HepG2 (cell line): ENCODE results near the gene C2orf42. TPM values are rescaled to one million over a fixed set of nuclear protein-coding genes. Genes with fewer than 3 reads are reported as not detected.

Source experiments
- ARID2 ChIP-seq: sonication (generic); formaldehyde crosslinking; IDR thresholded peaks from 2 replicates; pipeline ENCODE4 v1.8.1; 2022; ENCODE audit warnings: mild to moderate bottlenecking, missing genetic modification reagents, borderline replicate concordance
- CAMTA2 ChIP-seq: sonication (generic); formaldehyde crosslinking; IDR thresholded peaks from 2 replicates; pipeline ENCODE4 v1.4.0; 2020; ENCODE audit warnings: mild to moderate bottlenecking, missing genetic modification reagents, borderline replicate concordance
- CBFB ChIP-seq: sonication (generic); formaldehyde crosslinking; IDR thresholded peaks from 2 replicates; pipeline ENCODE4 v1.4.0; 2020; ENCODE audit warnings: missing genetic modification reagents
- CENPBD1 ChIP-seq: sonication (generic); formaldehyde crosslinking; IDR thresholded peaks from 2 replicates; pipeline ENCODE4 v1.8.0; 2022; ENCODE audit warnings: missing genetic modification reagents, low read depth, mild to moderate bottlenecking, borderline replicate concordance
- FOXA3 ChIP-seq: IDR thresholded peaks from 2 replicates; pipeline ENCODE4 v1.6.1; 2016; ENCODE audit warnings: missing genetic modification reagents, missing compliant biosample characterization
- FOXO1 ChIP-seq: sonication (generic); formaldehyde crosslinking; IDR thresholded peaks from 2 replicates; pipeline ENCODE4 v1.4.0; 2020; ENCODE audit warnings: missing genetic modification reagents
- HES4 ChIP-seq: sonication (generic); formaldehyde crosslinking; IDR thresholded peaks from 2 replicates; pipeline ENCODE4 v1.9.0; 2021; ENCODE audit warnings: mild to moderate bottlenecking, missing genetic modification reagents, borderline replicate concordance
- JUNB ChIP-seq: sonication (generic); formaldehyde crosslinking; IDR thresholded peaks from 2 replicates; pipeline ENCODE4 v1.8.0; 2022; ENCODE audit warnings: missing genetic modification reagents, mild to moderate bottlenecking, borderline replicate concordance
- MBD4 ChIP-seq: IDR thresholded peaks from 2 replicates; pipeline ENCODE4 v1.6.1; 2012; ENCODE audit warnings: low read length, inconsistent platforms, borderline replicate concordance
- MIER3 ChIP-seq: IDR thresholded peaks from 2 replicates; pipeline ENCODE4 v1.6.1; 2016; ENCODE audit warnings: missing compliant biosample characterization, borderline replicate concordance
- MYNN ChIP-seq: sonication (generic); formaldehyde crosslinking; IDR thresholded peaks from 2 replicates; pipeline ENCODE4 v1.4.0; 2020; ENCODE audit warnings: mild to moderate bottlenecking, low read depth, missing genetic modification reagents
- NBN ChIP-seq: fragments of 450-650 bp; conservative IDR thresholded peaks from 2 replicates; pipeline ENCODE4 v1.6.1; 2017
- PBX2 ChIP-seq: IDR thresholded peaks from 2 replicates; pipeline ENCODE4 v1.6.1; 2016; ENCODE audit warnings: control low read depth
- RBFOX2 ChIP-seq: fragments of 200-400 bp; formaldehyde crosslinking; IDR thresholded peaks from 2 replicates; pipeline ENCODE4 v1.6.1; 2017; ENCODE audit warnings: low read depth, mild to moderate bottlenecking, low read length
- RFX1 ChIP-seq: fragments of 450-650 bp; IDR thresholded peaks from 2 replicates; pipeline ENCODE4 v1.6.1; 2017
- SALL2 ChIP-seq: sonication (generic); formaldehyde crosslinking; IDR thresholded peaks from 2 replicates; pipeline ENCODE4 v1.8.1; 2023; ENCODE audit warnings: mild to moderate bottlenecking, missing genetic modification reagents, inconsistent platforms
- SMC3 ChIP-seq: IDR thresholded peaks from 2 replicates; pipeline ENCODE4 v1.6.1; 2011; ENCODE audit warnings: low read length, improper control_type of control experiment
- ZBTB3 ChIP-seq: sonication (generic); formaldehyde crosslinking; IDR thresholded peaks from 2 replicates; pipeline ENCODE4 v1.4.0; 2020; ENCODE audit warnings: low read depth, mild to moderate bottlenecking, moderate library complexity, missing genetic modification reagents, borderline replicate concordance
- ZBTB7A ChIP-seq: sonication (generic); formaldehyde crosslinking; IDR thresholded peaks from 2 replicates; pipeline ENCODE4 v1.8.0; 2022; ENCODE audit warnings: mild to moderate bottlenecking, missing genetic modification reagents
- ZFP37 ChIP-seq: sonication (generic); formaldehyde crosslinking; IDR thresholded peaks from 2 replicates; pipeline ENCODE4 v1.4.0; 2020; ENCODE audit warnings: missing genetic modification reagents, borderline replicate concordance
- ZNF10 ChIP-seq: sonication (generic); formaldehyde crosslinking; IDR thresholded peaks from 2 replicates; pipeline ENCODE4 v1.4.0; 2020; ENCODE audit warnings: mild to moderate bottlenecking, low read depth, missing genetic modification reagents, borderline replicate concordance
- ZNF18 ChIP-seq: sonication (generic); formaldehyde crosslinking; IDR thresholded peaks from 2 replicates; pipeline ENCODE4 v1.8.0; 2022; ENCODE audit warnings: mild to moderate bottlenecking, missing genetic modification reagents; ENCODE audit not compliant: insufficient replicate concordance
- ZNF383 ChIP-seq: sonication (generic); formaldehyde crosslinking; IDR thresholded peaks from 2 replicates; pipeline ENCODE4 v1.4.0; 2020; ENCODE audit warnings: missing genetic modification reagents, mild to moderate bottlenecking, borderline replicate concordance
- ZNF547 ChIP-seq: sonication (generic); formaldehyde crosslinking; IDR thresholded peaks from 2 replicates; pipeline ENCODE4 v1.5.1; 2020; ENCODE audit warnings: mild to moderate bottlenecking, missing genetic modification reagents
- ZNF549 ChIP-seq: sonication (generic); formaldehyde crosslinking; IDR thresholded peaks from 2 replicates; pipeline ENCODE4 v1.5.0; 2020; ENCODE audit warnings: missing genetic modification reagents
- ZNF567 ChIP-seq: sonication (generic); formaldehyde crosslinking; IDR thresholded peaks from 2 replicates; pipeline ENCODE4 v1.8.1; 2023; ENCODE audit warnings: mild to moderate bottlenecking, missing genetic modification reagents, borderline replicate concordance
- ZNF704 ChIP-seq: sonication (generic); formaldehyde crosslinking; IDR thresholded peaks from 2 replicates; pipeline ENCODE4 v1.8.1; 2023; ENCODE audit warnings: mild to moderate bottlenecking, inconsistent platforms, moderate library complexity, missing genetic modification reagents, borderline replicate concordance
- ZNF816 ChIP-seq: sonication (generic); formaldehyde crosslinking; IDR thresholded peaks from 2 replicates; pipeline ENCODE4 v1.8.0; 2022; ENCODE audit warnings: missing genetic modification reagents, mild to moderate bottlenecking, borderline replicate concordance
- polyA plus RNA-seq, 8 experiments: library from polyadenylated mRNA; depleted of rRNA in 3 of 8; stranded (reverse) in 7 of 8; unstranded in 1 of 8; fragments of >200 nt; fragmentation: Illumina TruSeq in 4 of 8; extraction: Trizol in 4 of 8; gene quantifications; 2 replicates each; pipeline versions ENCODE4 v1.2.1 to v1.2.3, GENCODE V29; 2011 to 2016; ENCODE audit warnings: low read depth in 4 of 8, missing spikeins in 1 of 8, mixed read lengths in 1 of 8; ENCODE audit not compliant: insufficient read depth in 1 of 8
- total RNA-seq, 5 experiments: library from RNA; depleted of rRNA; stranded (reverse); fragments of >200 nt; fragmentation: Illumina TruSeq; extraction: Trizol; gene quantifications; 2 replicates each; pipeline ENCODE4 v1.2.3, GENCODE V29; 2016; ENCODE audit warnings: low read depth in 1 of 5

C2orf42 gene
- total and polyA plus RNA-seq, 2 of the 13 experiments (the other 11 are each of a cell fraction or from before 2014, with no cell fraction given), result 9.3 to 9.9 TPM

- TF ChIP-seq CENPBD1 (CRISPR knock-in tag) (no peak), RBFOX2 (peak; percentile 94), ZNF567 (CRISPR knock-in tag) (no peak; the same call in none of the 2 replicates), ZNF383 (CRISPR knock-in tag) (no peak), PBX2 (CRISPR knock-in tag) (no peak), FOXO1 (CRISPR knock-in tag) (no peak), ZBTB7A (CRISPR knock-in tag) (no peak), ZFP37 (CRISPR knock-in tag) (no peak), ZNF704 (CRISPR knock-in tag) (peak; percentile 92; the same call in 1 of the 2 replicates), MYNN (CRISPR knock-in tag) (peak; percentile 51; the same call in 1 of the 2 replicates), JUNB (CRISPR knock-in tag) (no peak), ZNF10 (CRISPR knock-in tag) (no peak), NBN (no peak), ZNF816 (no peak), ZBTB3 (CRISPR knock-in tag) (peak; percentile 95; the same call in 1 of the 2 replicates), MBD4 (no peak), FOXA3 (CRISPR knock-in tag) (no peak), CAMTA2 (CRISPR knock-in tag) (peak; percentile 93), SALL2 (CRISPR knock-in tag) (no peak), ZNF549 (CRISPR knock-in tag) (no peak), RFX1 (no peak), ZNF547 (CRISPR knock-in tag) (peak; percentile 77; the same call in 1 of the 2 replicates), ARID2 (no peak; the same call in 1 of the 2 replicates), SMC3 (no peak), HES4 (CRISPR knock-in tag) (peak; percentile 86), ZNF18 (no peak), MIER3 (no peak; the same call in 1 of the 2 replicates), CBFB (no peak)
These were observed 48.8 kb downstream of the C2orf42 start (continued) for GRCh38 chr2:70141902-70142589.
